HCT116 (cell line): ENCODE data around the gene GALNT14.

Source experiments
- CTCF ChIP-seq, 3 experiments: fragments of 200-600 bp in 1 of 3; sonication (generic) in 1 of 3; IDR thresholded peaks in 2 of 3; conservative IDR thresholded peaks in 1 of 3; 2 replicates each; pipeline ENCODE4 v1.5.1; 2012 to 2017; ENCODE audit warnings: low read depth in 2 of 3, low read length in 2 of 3, antibody characterized with exemption in 1 of 3, borderline replicate concordance in 1 of 3, control low read depth in 1 of 3, mild to moderate bottlenecking in 1 of 3, mixed read lengths in 1 of 3, mixed run types in 1 of 3, moderate library complexity in 1 of 3; ENCODE audit not compliant: insufficient read depth in 1 of 3
- EGR1 ChIP-seq: IDR thresholded peaks from 2 replicates; pipeline ENCODE4 v1.6.1; 2012; ENCODE audit warnings: low read depth
- EZH2 ChIP-seq: fragments of 200-600 bp; sonication (generic); IDR thresholded peaks from 2 replicates; pipeline ENCODE4 v1.6.1; 2017; ENCODE audit warnings: antibody characterized with exemption, mixed run types
- EZH2phosphoT487 ChIP-seq: fragments of 200-600 bp; IDR thresholded peaks from 2 replicates; pipeline ENCODE4 v1.6.1; 2018; ENCODE audit warnings: antibody characterized with exemption, borderline replicate concordance
- FOSL1 ChIP-seq: IDR thresholded peaks from 2 replicates; pipeline ENCODE4 v1.6.1; 2012; ENCODE audit warnings: low read depth
- POLR2A ChIP-seq: IDR thresholded peaks from 2 replicates; pipeline ENCODE4 v1.7.0; 2011; ENCODE audit warnings: borderline replicate concordance; ENCODE audit not compliant: insufficient read depth, insufficient read length; ENCODE audit errors: extremely low read depth
- POLR2AphosphoS5 ChIP-seq: IDR thresholded peaks from 2 replicates; pipeline ENCODE4 v1.6.1; 2011; ENCODE audit warnings: mild to moderate bottlenecking, low read depth, low read length, moderate library complexity
- SP1 ChIP-seq: IDR thresholded peaks from 2 replicates; pipeline ENCODE4 v1.6.1; 2012; ENCODE audit warnings: low read depth
- YY1 ChIP-seq: IDR thresholded peaks from 2 replicates; pipeline ENCODE4 v1.6.1; 2011; ENCODE audit warnings: low read length, low read depth, moderate library complexity, mild to moderate bottlenecking; ENCODE audit not compliant: insufficient replicate concordance; ENCODE audit errors: extremely low read depth
- ZFX ChIP-seq: fragments of 450-650 bp; IDR thresholded peaks from 2 replicates; pipeline ENCODE4 v1.6.1; 2017
- TF ChIP-seq, protein P1 (sequence below): IDR thresholded peaks from 2 replicates; pipeline ENCODE4 v1.6.1; 2012

DNA sequence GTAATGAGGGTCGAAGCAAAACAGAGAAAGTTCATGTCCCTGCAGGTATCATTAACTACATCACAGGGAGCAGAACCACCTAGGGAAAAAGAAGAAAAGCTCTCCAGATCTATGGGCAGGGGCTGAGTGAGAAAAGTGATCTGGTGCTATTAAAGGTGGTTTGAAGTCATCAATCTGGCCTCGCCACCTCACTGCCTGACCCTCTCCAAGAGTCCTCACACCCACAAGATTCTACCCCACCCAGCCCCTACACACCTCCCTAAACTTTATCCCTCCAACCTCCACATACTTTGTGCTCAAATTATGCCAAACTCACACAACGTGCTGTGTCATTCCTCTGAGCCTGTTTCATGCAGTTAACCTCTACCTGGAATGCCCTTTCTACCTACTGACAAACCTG is 2.2 kb downstream of the GALNT14 start:
- TF ChIP-seq CTCF (IDR thresholded peaks at IDR 0.05 in 2 of 3, conservative IDR thresholded peaks at IDR 0.05 in 1 of 3; ENCODE audit: borderline replicate concordance in 1 of 3, insufficient read depth in 1 of 3, low read depth in 2 of 3, low read length in 2 of 3) (no peak), POLR2A (no peak), FOSL1 (no peak), POLR2AphosphoS5 (no peak), ZFX (no peak), EZH2phosphoT487 (no peak), EGR1 (no peak), YY1 (no peak), EZH2 (no peak), SP1 (no peak)
- TF ChIP-seq, protein P1, sequence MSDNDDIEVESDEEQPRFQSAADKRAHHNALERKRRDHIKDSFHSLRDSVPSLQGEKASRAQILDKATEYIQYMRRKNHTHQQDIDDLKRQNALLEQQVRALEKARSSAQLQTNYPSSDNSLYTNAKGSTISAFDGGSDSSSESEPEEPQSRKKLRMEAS = no peak
